ENCODE results near the gene RABGAP1L. TPM values are rescaled to one million over a fixed set of nuclear protein-coding genes. Genes with fewer than 3 reads are reported as not detected.
"Not testable (repeated sequence)": the region's sequence is repeated elsewhere in the genome, so short reads cannot be mapped to it uniquely, and the experiment has no call there.

The RABGAP1L gene
- total RNA-seq, 4 donors from 2014 or later = 38.8 to 54.7 (median 50.5) TPM

- intact Hi-C loops (cut with DNase I; ENCODE audit: low total_unique reads) = no loop called here
- no peak for DNase-seq (ENCODE audit: low spot score in 2 of 2)
- H3K4me3 ChIP-seq (ENCODE audit: low read depth, poor library complexity, severe bottlenecking) = no peak overlapping the region
- TF ChIP-seq POLR2A (IDR thresholded peaks at IDR 0.05) (no peak), CTCF (IDR thresholded peaks at IDR 0.05) (no peak)
- WGBS, 2 donors = 73 to 77% methylated on average over 1 of the region's 1 CpG
These were observed 43.3 kb upstream of the RABGAP1L start for GRCh38 chr1:174116042-174116441.

DNA sequence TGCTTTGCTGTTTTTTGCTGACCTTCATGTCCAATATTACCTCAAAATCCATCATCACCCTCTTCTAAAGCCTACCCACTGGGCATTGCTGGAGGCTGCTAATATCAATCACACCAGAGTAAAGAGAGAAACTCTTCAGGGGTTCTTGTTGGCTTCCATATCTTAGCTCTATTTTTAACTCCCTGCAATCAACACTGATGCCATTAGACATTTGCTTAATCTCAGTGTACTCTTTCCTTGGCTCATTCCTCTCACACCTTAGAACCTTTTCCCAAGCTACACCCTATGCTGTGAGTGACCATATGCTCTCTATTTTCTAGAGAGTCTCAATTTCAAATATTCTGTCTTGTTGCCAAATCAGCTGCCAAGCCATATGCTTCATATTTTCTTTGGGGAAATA, 40.6 kb upstream of the RABGAP1L start:
- TF ChIP-seq CTCF (IDR thresholded peaks at IDR 0.05) = no peak
- no peak for TF ChIP-seq POLR2A (IDR thresholded peaks at IDR 0.05)
- no peak overlapping the region for H3K4me3 ChIP-seq (ENCODE audit: low read depth, poor library complexity, severe bottlenecking)
- DNase-seq (ENCODE audit: low spot score in 2 of 2) = no peak
- intact Hi-C loops (cut with DNase I; ENCODE audit: low total_unique reads) = no loop called here

DNA sequence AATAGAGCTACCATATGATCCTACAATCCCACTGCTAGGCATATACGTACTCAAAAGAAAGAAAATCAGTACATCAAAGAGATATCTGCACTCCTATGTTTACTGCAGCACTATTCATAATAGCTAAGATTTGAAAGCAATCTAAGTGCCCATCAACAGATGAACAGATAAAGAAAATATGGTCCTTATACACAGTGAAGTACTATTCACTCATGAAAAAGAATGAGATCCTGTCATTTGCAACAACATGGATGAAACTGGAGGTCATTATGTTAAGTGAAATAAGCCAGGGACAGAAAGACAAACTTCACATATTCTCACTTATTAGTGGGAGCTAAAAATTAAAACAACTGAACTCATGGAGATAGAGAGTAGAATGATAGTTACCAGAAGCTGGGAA, 37.0 kb upstream of the RABGAP1L start:
- H3K4me3 ChIP-seq (ENCODE audit: low read depth, poor library complexity, severe bottlenecking); intact Hi-C loops (cut with DNase I; ENCODE audit: low total_unique reads); DNase-seq (ENCODE audit: low spot score in 2 of 2): not testable (repeated sequence)
- WGBS, 2 donors = 64 to 91% methylated on average over 1 of the region's 1 CpG

- no peak for DNase-seq (ENCODE audit: low spot score in 2 of 2)
- intact Hi-C loops (cut with DNase I; ENCODE audit: low total_unique reads) = no loop called here
- TF ChIP-seq CTCF (IDR thresholded peaks at IDR 0.05) = no peak
- no peak for TF ChIP-seq POLR2A (IDR thresholded peaks at IDR 0.05)
- no peak overlapping the region for H3K4me3 ChIP-seq (ENCODE audit: low read depth, poor library complexity, severe bottlenecking)
These were observed 35.5 kb upstream of the RABGAP1L start for GRCh38 chr1:174123843-174124242.

- DNase-seq (ENCODE audit: low spot score in 2 of 2); H3K4me3 ChIP-seq (ENCODE audit: low read depth, poor library complexity, severe bottlenecking); intact Hi-C loops (cut with DNase I; ENCODE audit: low total_unique reads): not testable (repeated sequence)
- WGBS, 2 donors = 88 to 97% methylated on average over 1 of the region's 1 CpG
These were observed 32.1 kb upstream of the RABGAP1L start for GRCh38 chr1:174127176-174127575.

- DNase-seq (ENCODE audit: low spot score in 2 of 2) = no peak
These were observed 28.2 kb upstream of the RABGAP1L start for GRCh38 chr1:174131032-174131638.

More at GRCh38 chr1:174131032-174131638, 28.2 kb upstream of the RABGAP1L start:
- TF ChIP-seq CTCF (IDR thresholded peaks at IDR 0.05) = no peak
- TF ChIP-seq POLR2A (IDR thresholded peaks at IDR 0.05) = no peak
- intact Hi-C loops (cut with DNase I; ENCODE audit: low total_unique reads) = no loop called here
- H3K4me3 ChIP-seq (ENCODE audit: low read depth, poor library complexity, severe bottlenecking) = no peak overlapping the region
- 80 to 82% methylated on average over 5 to 6 of the region's 6 CpGs for WGBS, 2 donors

Data from lower leg skin (tissue), 4 donors.